SK-N-SH (cell line): ENCODE measurements around the gene CATSPERZ. TPM values are rescaled to one million over a fixed set of nuclear protein-coding genes. Genes with fewer than 3 reads are reported as not detected.

Experiments
- CTCF ChIA-PET: fragments of 300-600, 350-600 bp; formaldehyde crosslinking; extraction: SDS; loops from one replicate; lab custom pipeline; 2021; lab: Yijun Ruan, JAX
- POLR2A ChIA-PET: fragments of 350-600 bp; sonication (Branson Sonifier 250); formaldehyde crosslinking; extraction: SDS; loops from one replicate; lab custom pipeline; 2020; ENCODE audit warnings: antibody characterized with exemption, inconsistent platforms; lab: Yijun Ruan, JAX
- DNase-seq: peaks from one replicate; pipeline ENCODE4 v3.0.0; 2012
- H2AFZ ChIP-seq: fragments of 200-600 bp; sonication (generic); 2 replicates; pipeline ENCODE4 v1.8.1; 2016; ENCODE audit warnings: antibody characterized with exemption, mild to moderate bottlenecking, low read depth
- H3F3A ChIP-seq: fragments of 200-600 bp; sonication (generic); replicated peaks from 2 replicates; pipeline ENCODE3; 2016; ENCODE audit warnings: antibody characterized with exemption, mild to moderate bottlenecking; ENCODE audit not compliant: insufficient read depth
- H3K27ac ChIP-seq, 2 experiments: fragments of 200-500 bp in 1 of 2; fragments of 200-600 bp in 1 of 2; sonication (Bioruptor generic) in 1 of 2; sonication (generic), shearing (Covaris generic) in 1 of 2; 2 replicates each; pipeline versions ENCODE4 v1.5.1 to v1.6.1; 2014 to 2016; ENCODE audit warnings: low read depth in 2 of 2, inconsistent platforms in 1 of 2, low read length in 1 of 2, mild to moderate bottlenecking in 1 of 2, mixed read lengths in 1 of 2
- H3K27me3 ChIP-seq: fragments of 200-600 bp; sonication (generic), shearing (Covaris generic); 2 replicates; pipeline ENCODE4 v1.6.1; 2016; ENCODE audit warnings: mixed run types; ENCODE audit not compliant: insufficient read depth
- H3K36me3 ChIP-seq, 2 experiments: fragments of 200-500 bp in 1 of 2; fragments of 200-600 bp in 1 of 2; sonication (Bioruptor generic) in 1 of 2; sonication (generic) in 1 of 2; replicated peaks in 1 of 2; 2 replicates each; pipeline versions ENCODE3 to v1.5.1; 2014 to 2016; ENCODE audit warnings: low read length in 1 of 2, mild to moderate bottlenecking in 1 of 2; ENCODE audit not compliant: insufficient read depth in 2 of 2, control insufficient read depth in 1 of 2
- H3K4me1 ChIP-seq, 2 experiments: fragments of 200-500 bp in 1 of 2; fragments of 200-600 bp in 1 of 2; sonication (Bioruptor generic) in 1 of 2; sonication (generic), shearing (Covaris generic) in 1 of 2; 2 replicates each; pipeline versions ENCODE4 v1.5.1 to v1.6.1; 2014 to 2016; ENCODE audit warnings: low read depth in 1 of 2, low read length in 1 of 2, mixed run types in 1 of 2; ENCODE audit not compliant: insufficient read depth in 2 of 2, control insufficient read depth in 1 of 2
- H3K4me2 ChIP-seq: fragments of 200-600 bp; sonication (generic), shearing (Covaris generic); 2 replicates; pipeline ENCODE4 v1.6.1; 2017; ENCODE audit warnings: mixed run types
- H3K4me3 ChIP-seq, 2 experiments: fragments of 200-500 bp in 1 of 2; fragments of 200-600 bp in 1 of 2; sonication (Bioruptor generic) in 1 of 2; sonication (generic), shearing (Covaris generic) in 1 of 2; 2 replicates each; pipeline versions ENCODE4 v1.5.1 to v1.8.1; 2014 to 2016; ENCODE audit warnings: low read depth in 2 of 2, inconsistent platforms in 1 of 2, low read length in 1 of 2, mild to moderate bottlenecking in 1 of 2, mixed read lengths in 1 of 2, moderate library complexity in 1 of 2
- H3K79me2 ChIP-seq: fragments of 200-600 bp; sonication (generic); 2 replicates; pipeline ENCODE4 v1.8.1; 2017; ENCODE audit warnings: mild to moderate bottlenecking; ENCODE audit not compliant: insufficient read depth
- H3K9ac ChIP-seq: fragments of 200-600 bp; sonication (generic); 2 replicates; pipeline ENCODE4 v1.6.1; 2017; ENCODE audit warnings: mixed run types
- H3K9me2 ChIP-seq: fragments of 200-600 bp; sonication (generic); 2 replicates; pipeline ENCODE4 v1.6.1; 2017; ENCODE audit warnings: mixed run types
- H3K9me3 ChIP-seq: fragments of 200-600 bp; sonication (generic); 2 replicates; pipeline ENCODE4 v1.6.1; 2017; ENCODE audit warnings: mixed run types, mild to moderate bottlenecking, moderate library complexity
- H4K20me1 ChIP-seq: fragments of 200-600 bp; sonication (generic); 2 replicates; pipeline ENCODE4 v1.6.1; 2017; ENCODE audit warnings: mild to moderate bottlenecking, mixed run types; ENCODE audit not compliant: insufficient read depth
- EP300 ChIP-seq, 2 experiments: IDR thresholded peaks; 2 replicates each; pipeline versions ENCODE4 v1.4.0 to v1.6.1; 2012; ENCODE audit warnings: borderline replicate concordance in 1 of 2, low read depth in 1 of 2, low read length in 1 of 2
- EZH2phosphoT487 ChIP-seq: fragments of 200-600 bp; sonication (generic); IDR thresholded peaks from 2 replicates; pipeline ENCODE4 v1.6.1; 2017; ENCODE audit warnings: low read depth, mixed run types, mild to moderate bottlenecking, antibody characterized with exemption, moderate library complexity, borderline replicate concordance
- GABPA ChIP-seq: IDR thresholded peaks from 2 replicates; pipeline ENCODE4 v1.4.0; 2012; ENCODE audit warnings: low read depth, mild to moderate bottlenecking
- MAX ChIP-seq: IDR thresholded peaks from 2 replicates; pipeline ENCODE4 v1.4.0; 2012; ENCODE audit warnings: low read depth
- MXI1 ChIP-seq: IDR thresholded peaks from 2 replicates; pipeline ENCODE4 v1.6.1; 2012; ENCODE audit warnings: mild to moderate bottlenecking, low read depth, low read length, improper control_type of control experiment
- NFIC ChIP-seq: IDR thresholded peaks from 2 replicates; pipeline ENCODE4 v1.4.0; 2012; ENCODE audit warnings: borderline replicate concordance
- NRF1 ChIP-seq: IDR thresholded peaks from 2 replicates; pipeline ENCODE4 v1.6.1; 2012; ENCODE audit warnings: low read depth, mild to moderate bottlenecking, low read length
- POLR2AphosphoS5 ChIP-seq: IDR thresholded peaks from 2 replicates; pipeline ENCODE4 v1.6.1; 2012; ENCODE audit warnings: low read depth, low read length
- RCOR1 ChIP-seq: fragments of 150-350 bp; IDR thresholded peaks from 2 replicates; pipeline ENCODE4 v1.6.1; 2017; ENCODE audit warnings: antibody characterized with exemption, low read length
- RFX5 ChIP-seq: IDR thresholded peaks from 2 replicates; pipeline ENCODE4 v1.6.1; 2012; ENCODE audit warnings: mild to moderate bottlenecking, improper control_type of control experiment, low read length
- RXRA ChIP-seq: IDR thresholded peaks from 2 replicates; pipeline ENCODE4 v1.4.0; 2012; ENCODE audit warnings: low read depth, mild to moderate bottlenecking, borderline replicate concordance
- TCF12 ChIP-seq: IDR thresholded peaks from 2 replicates; pipeline ENCODE4 v1.4.0; 2012
- TEAD4 ChIP-seq: IDR thresholded peaks from 2 replicates; pipeline ENCODE4 v1.4.0; 2012; ENCODE audit warnings: mild to moderate bottlenecking, borderline replicate concordance; ENCODE audit not compliant: insufficient read depth
- USF1 ChIP-seq: IDR thresholded peaks from 2 replicates; pipeline ENCODE4 v1.4.0; 2012; ENCODE audit warnings: low read depth, borderline replicate concordance
- YY1 ChIP-seq: IDR thresholded peaks from 2 replicates; pipeline ENCODE4 v1.4.0; 2012; ENCODE audit warnings: low read depth, mild to moderate bottlenecking
- WGBS: methylation state at CpG from one replicate; pipeline ENCODE4 v1.1.6; 2017; ENCODE audit warnings: low lambda C conversion rate; 5-methylcytosine and 5-hydroxymethylcytosine counted together
- polyA plus RNA-seq, 3 experiments: library from polyadenylated mRNA; depleted of rRNA; stranded (reverse); fragments of >200 nt; gene quantifications; 2 replicates each; pipeline ENCODE4 v1.2.3, GENCODE V29; 2012

Gene CATSPERZ
- polyA plus RNA-seq, 1 of the 3 experiments (the other 2 are of a cell fraction): 0.54 TPM

GRCh38 chr11:64256300-64256699 is 43.9 kb upstream of the CATSPERZ start:
- Histone ChIP-seq H2AFZ (no peak overlapping the region), H3K4me2 (no peak overlapping the region), H3K9me3 (no peaks in the 10 kb centered on the region), H3K4me1 (peaks cover 10 to 16% of the 10 kb centered on the region in 2 experiments; a peak in 2 of 4 replicates), H3K79me2 (peaks cover 30% of the 10 kb centered on the region), H3K4me3 (no peak overlapping the region), H4K20me1 (peaks cover 14% of the 10 kb centered on the region), H3K36me3 (peaks cover 22 to 34% of the 10 kb centered on the region in 2 experiments), H3K9ac (no peak overlapping the region), H3F3A (peaks cover 3% of the 10 kb centered on the region), H3K27me3 (no peaks in the 10 kb centered on the region), H3K9me2 (no peaks in the 10 kb centered on the region), H3K27ac (no peak overlapping the region)
- TF ChIP-seq NFIC (no peak), MXI1 (no peak), NRF1 (no peak), YY1 (no peak), USF1 (no peak), TEAD4 (no peak), TCF12 (no peak), GABPA (no peak), RFX5 (no peak), POLR2AphosphoS5 (no peak)
- ChIA-PET POLR2A (no interaction called here), CTCF (no interaction called here)
- 99% methylated on average over 9 of the region's 15 CpGs for WGBS
- DNase-seq: peak; percentile 19

GRCh38 chr11:64258356-64258755 is 41.8 kb upstream of the CATSPERZ start:
- no peak overlapping the region for H3K4me3 ChIP-seq
- ChIA-PET POLR2A (no interaction called here), CTCF (interaction anchor here (0.7 to 1.2 kb wide), 3 partner anchors 11 to 54 kb away, joined by 3 read pairs; no protein-coding TSS in a partner anchor)
- no peaks in the 10 kb centered on the region for H3K27me3 ChIP-seq
- H3K9me2 ChIP-seq: no peaks in the 10 kb centered on the region
- H3K36me3 ChIP-seq: peaks cover 22 to 43% of the 10 kb centered on the region in 2 experiments
- no peak for TF ChIP-seq YY1
- TF ChIP-seq RXRA: no peak
- TF ChIP-seq MAX: no peak
- no peak for TF ChIP-seq RCOR1
- no peak for TF ChIP-seq EZH2phosphoT487
- TF ChIP-seq TCF12: no peak
- TF ChIP-seq EP300 (IDR thresholded peaks at IDR 0.05; ENCODE audit: borderline replicate concordance in 1 of 2, low read depth in 1 of 2, low read length in 1 of 2): no peak
- TF ChIP-seq MXI1: no peak
- H3K9ac ChIP-seq: no peak overlapping the region
- H4K20me1 ChIP-seq: peaks cover 6% of the 10 kb centered on the region
- H3K9me3 ChIP-seq: no peaks in the 10 kb centered on the region
- H3K4me1 ChIP-seq: peaks cover 3 to 12% of the 10 kb centered on the region in 2 experiments; a peak in 3 of 4 replicates
- H3F3A ChIP-seq: peaks cover 3% of the 10 kb centered on the region
- no peak overlapping the region for H3K4me2 ChIP-seq
- no peak overlapping the region for H3K27ac ChIP-seq
- peaks cover 11% of the 10 kb centered on the region for H3K79me2 ChIP-seq
- DNase-seq: no peak
- H2AFZ ChIP-seq: no peak overlapping the region
- WGBS: 83% methylated on average over 7 of the region's 24 CpGs
